GM18517 (cell line): ENCODE data around the gene WDR20.
"Not testable (repeated sequence)": the region's sequence is repeated elsewhere in the genome, so short reads cannot be mapped to it uniquely, and the experiment has no call there.

Experiments
- ATAC-seq: cut with Tn5 transposase; IDR thresholded peaks from one replicate; pipeline ENCODE4 v1.9.1; 2021; ENCODE audit warnings: mild to moderate bottlenecking, moderate library complexity; ENCODE audit not compliant: unreplicated experiment

WDR20 gene

DNA sequence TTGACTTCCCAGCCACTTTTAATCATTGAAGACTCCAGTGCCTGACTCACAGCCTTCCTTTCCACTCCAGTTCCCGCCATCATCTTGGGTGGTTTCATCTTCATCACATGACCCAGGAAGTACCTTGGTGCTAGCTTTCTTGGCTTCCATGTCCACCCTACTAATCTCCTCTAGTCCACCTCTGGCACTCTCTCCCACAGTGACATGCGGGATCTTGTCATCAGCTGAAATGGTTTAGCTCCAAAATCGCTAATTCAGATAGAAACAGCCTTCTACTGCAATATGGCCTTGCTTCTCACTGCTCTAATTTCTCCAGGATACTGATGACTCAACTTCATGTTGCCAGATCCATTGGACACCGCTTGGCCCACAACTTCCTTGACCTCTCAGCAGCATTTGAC lies 24.5 kb downstream of the WDR20 start:
- ATAC-seq, result no peak

DNA sequence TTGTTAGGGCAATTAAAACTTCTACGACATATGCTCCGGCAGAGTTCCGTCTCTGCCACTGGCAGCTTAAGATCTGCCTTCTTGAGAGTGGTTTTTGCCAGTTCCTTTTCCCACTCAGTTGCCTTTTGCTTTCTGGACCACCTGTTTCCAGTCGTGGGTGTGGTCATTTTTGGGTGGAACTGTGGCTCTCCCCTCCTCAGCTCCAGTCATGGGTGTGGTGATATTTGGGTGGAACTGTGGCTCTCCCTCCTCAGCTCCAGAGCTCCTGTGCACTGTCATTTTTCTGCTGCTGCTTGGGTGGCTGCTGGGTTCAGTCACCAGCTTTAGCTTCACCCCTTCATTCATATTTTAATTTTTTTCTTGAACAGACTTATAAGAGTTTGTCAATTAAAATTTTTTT lies 25.3 kb downstream of the WDR20 start:
- no peak for ATAC-seq

DNA sequence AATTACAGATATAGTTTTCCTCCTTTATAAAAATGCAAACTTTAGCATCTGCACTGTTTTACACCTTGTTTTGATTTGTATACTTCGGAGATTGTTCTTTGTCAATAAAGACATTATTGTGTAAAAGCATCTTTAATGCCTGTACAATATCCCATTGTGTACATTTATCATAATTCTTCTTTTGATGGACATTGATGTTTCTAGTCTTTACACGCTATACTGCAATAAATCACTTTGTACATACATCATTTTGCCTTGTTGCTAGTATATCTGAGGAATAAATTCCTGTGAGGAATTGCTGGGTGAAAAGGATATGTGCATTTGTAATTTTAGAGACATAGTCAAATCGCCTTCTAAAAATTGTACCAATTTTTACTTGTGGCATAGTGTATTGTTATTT lies 30.4 kb downstream of the WDR20 start:
- no peak for ATAC-seq

DNA sequence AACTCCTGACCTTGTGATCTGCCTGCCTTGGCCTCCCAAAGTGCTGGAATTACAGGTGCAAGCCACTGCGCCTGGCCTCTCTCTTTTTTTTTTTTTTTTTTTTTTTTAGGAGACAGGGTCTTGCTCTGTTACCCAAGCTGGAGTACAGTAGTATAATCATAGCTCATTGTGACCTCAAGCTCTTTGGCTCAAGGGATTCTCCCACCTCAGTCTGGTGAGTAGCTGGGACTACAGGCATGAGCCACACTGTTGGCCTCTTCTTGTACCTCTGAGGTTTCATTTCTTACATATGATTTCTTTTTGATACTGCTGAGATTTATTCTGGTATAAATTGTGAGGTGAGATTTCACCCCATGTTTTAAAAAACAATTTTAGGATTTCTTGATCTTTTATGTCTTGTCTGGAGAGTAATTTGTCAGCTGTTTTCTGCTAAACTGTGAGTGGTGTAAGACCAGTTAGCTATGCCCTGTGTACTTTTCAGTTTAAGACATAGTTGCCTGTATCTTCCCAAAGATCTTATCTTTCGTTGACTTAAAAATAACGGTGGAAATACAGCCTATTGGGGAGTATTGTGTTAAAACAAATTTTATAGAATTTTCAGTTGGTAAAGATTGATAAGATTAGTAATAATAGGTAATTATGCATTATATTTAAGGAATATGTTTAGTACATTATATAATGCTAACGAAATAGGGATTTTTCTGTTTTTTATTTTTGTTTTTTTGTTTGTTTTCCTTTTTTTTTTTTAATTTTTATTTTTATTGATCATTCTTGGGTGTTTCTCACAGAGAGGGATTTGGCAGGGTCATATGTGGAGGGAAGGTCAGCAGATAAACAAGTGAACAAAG lies 31.7 kb downstream of the WDR20 start:
- ATAC-seq, result no peak

DNA sequence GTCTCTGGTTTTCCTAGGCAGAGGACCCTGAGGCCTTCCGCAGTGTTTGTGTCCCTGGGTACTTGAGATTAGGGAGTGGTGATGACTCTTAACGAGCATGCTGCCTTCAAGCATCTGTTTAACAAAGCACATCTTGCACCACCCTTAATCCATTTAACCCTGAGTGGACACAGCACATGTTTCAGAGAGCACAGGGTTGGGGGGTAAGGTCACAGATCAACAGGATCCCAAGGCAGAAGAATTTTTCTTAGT lies 32.2 kb downstream of the WDR20 start:
- not testable (repeated sequence) for ATAC-seq

DNA sequence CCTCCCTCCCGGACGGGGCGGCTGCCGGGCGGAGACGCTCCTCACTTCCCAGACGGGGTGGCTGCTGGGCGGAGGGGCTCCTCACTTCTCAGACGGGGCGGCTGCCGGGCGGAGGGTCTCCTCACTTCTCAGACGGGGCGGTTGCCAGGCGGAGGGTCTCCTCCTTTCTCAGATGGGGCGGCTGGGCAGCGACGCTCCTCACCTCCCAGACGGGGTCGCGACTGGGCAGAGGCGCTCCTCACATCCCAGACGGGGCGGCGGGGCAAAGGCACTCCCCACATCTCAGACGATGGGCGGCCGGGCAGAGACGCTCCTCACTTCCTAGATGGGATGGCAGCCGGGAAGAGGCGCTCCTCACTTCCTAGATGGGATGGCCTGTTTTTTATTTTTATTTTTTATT lies 33.0 kb downstream of the WDR20 start:
- ATAC-seq, result not testable (repeated sequence)

DNA sequence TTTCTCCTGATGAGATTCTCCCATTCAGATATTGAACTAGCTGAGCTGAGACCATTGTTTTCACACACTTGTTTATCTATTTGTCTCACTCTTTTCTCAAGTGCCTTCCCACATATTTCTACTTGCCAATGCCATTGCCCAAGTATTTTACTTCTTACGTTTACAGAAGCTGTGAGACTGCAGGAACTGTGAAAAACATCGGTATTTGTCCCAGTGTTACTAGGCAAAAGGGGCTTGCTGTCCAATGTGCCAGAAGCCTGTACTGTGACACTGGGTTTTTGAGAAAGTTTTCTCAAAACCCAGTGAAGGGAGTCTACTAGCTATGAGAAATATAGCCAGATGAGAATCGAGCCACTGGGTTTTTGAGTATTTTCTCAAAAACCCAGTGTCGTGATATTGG lies 37.5 kb downstream of the WDR20 start:
- no peak for ATAC-seq

DNA sequence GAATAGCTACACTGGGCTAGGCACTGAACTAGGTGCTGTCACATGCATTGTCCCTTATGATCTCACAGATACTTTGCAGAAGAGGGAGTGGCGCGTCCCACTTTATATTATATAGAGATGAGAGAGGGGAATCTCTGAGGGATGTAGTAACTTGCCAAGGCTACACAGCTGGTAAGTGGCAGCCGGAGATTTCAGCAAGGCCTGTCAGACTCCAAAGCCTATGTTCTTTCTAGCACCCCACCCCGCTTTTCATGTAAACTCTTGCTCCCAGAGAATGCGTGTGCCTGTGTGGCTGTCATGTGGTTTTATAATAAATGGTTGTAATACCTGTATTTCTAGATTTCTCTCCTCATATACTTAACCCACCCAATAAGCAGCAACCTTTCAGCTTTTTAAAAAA lies 39.1 kb downstream of the WDR20 start:
- ATAC-seq, result no peak

DNA sequence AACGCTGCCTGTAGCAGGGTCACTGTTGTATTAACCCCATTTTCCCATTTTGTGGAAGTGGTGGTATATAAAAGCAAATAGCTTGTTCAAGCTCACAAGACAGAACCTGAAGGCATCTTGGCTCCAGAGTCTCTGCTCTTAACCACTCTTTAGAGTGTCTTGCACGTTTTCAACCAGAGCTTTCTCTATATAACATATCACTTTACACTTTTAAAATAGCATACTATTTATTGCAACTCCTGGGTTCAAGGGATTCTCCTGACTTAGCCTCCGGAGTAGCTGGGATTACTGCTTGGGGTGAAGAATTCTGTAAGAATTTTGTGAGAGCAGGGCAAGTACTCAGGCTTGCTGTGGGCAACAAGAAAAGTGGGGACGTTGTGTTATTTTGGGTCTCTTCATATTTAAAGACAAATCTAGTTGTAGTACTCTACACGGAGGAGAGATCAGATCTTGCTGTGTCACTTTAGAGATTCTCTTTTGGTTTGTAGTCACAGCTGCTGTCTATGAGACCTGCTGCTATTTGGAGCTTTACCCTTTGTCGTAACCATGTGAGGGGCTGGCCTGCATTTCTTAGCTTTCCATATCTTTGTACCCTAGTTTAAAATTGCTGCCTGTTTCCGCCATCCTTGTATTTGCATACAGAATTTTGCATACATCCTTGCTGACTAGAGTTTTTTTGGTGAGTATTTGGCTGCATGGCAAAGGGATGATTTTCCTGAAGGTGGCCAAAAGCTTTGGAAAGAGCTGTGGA lies 40.7 kb downstream of the WDR20 start:
- no peak for ATAC-seq

DNA sequence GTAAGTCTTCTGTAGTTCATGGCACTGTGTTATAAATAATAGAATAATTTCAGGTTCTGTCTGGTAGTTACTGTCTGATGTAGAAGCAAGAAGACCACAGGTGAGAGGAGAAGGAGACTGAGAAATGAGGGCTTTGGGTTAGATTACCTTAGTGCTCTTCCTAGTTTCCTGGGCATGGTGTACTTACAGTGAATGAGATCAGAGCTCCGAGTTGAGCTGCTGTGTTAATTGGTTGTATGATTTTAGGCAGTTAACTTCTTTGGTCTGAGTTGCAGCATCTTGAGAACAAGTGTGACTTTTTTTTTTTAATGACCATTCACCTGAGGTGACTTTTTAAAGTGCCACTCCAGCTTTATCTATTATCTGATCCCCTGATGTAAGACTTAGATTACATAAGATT lies 41.5 kb downstream of the WDR20 start:
- ATAC-seq, result no peak

DNA sequence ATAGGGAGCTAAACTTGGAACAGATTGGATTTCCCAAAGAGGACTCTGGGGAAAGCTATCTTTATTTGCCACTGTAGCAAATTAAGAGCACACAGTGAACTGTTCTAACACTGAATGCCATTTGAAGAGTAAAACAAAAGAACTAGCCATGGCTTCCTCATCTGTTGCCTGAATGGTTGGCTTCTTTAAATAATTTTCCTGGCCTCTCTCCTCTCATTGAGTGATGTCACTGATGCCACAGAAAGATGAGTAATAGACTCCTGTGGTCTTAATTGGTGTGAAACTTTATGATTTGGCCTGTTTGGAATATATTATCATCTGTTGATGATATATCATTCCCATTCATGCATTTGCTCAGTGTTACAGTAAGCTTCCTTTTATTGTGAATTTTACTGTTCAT lies 42.5 kb downstream of the WDR20 start:
- ATAC-seq, result no peak

DNA sequence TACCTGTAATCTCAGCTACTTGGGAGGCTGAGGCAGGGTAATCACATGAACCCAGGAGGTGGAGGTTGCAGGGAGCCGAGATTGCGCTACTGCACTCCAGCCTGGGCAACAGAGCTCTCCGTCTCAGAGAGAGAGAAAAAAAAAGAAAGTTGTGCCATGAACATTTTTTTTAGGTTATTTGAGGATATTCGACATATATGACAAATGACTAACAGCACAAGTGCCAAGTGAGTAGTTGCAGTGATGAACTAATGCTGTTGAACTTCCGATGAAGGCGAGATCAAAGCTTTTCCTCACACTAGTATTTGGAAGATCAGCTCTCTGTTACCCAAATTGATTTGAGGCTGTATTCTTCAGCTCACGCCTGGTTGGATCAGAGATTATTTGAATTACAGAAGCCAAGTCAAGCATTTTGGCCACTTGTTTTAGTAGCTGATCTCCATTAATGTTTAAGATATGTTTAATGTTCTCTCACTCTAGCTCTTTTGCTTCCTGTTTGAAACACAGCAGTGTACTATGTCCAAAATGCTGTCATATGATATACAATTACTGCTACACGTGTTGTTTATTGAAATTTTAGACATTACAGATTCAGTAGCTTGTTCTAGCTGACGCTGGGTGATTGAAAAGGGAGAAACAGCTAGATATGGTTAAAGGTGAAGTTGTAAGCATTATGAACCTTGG lies 43.4 kb downstream of the WDR20 start:
- no peak for ATAC-seq

DNA sequence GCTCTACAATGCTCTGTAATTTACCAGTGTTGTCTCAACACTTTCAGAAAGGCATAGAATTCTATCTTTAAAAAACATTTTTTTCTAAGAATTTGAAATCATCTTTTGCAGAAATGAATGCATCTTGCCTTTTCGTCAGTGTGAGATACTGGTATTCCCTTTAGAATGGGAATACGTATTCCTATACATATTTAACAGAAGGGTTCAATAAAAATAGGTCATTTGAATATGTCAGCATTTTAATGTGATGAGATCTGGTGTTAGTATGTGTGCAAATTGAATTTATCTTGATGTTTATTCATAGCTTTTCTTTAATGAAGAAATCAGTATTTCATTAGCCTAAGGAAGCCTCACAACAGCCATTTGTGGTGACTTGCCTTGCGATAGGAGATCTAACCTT lies 44.2 kb downstream of the WDR20 start:
- no peak for ATAC-seq

DNA sequence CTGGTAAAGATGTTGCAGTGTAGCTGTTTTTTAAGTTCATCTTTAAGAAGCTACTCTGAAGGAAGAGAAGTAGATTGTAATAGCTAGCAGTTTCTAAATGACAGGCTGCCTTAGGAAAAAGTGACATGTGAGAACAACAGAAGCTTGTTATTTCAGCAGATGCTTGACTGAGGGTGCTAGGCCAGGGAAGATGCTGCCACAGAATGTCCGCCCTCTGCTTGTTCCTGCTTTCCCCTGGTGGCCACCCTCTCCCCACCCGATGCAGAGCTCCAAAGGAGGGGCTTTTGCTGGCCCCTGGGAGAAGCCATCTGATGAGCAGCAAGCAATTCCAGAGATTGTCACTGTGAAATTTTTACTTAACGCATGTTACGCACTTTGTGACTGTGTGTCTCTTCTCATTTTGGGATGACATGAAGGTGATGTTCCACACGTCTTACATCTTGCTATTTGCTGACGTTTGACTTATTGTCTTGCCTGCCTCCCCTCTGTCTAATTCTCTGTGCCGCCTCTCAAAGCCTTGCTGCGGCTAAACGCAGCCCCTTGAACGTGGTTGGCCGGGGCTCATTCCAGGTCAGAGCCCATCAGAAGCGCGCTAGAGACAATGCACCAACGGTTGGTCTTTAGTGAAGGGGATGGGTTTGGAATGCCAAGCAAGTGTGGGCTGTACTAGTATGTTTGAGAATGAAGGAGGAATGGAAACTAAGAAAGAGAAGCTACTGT lies 44.8 kb downstream of the WDR20 start:
- no peak for ATAC-seq

DNA sequence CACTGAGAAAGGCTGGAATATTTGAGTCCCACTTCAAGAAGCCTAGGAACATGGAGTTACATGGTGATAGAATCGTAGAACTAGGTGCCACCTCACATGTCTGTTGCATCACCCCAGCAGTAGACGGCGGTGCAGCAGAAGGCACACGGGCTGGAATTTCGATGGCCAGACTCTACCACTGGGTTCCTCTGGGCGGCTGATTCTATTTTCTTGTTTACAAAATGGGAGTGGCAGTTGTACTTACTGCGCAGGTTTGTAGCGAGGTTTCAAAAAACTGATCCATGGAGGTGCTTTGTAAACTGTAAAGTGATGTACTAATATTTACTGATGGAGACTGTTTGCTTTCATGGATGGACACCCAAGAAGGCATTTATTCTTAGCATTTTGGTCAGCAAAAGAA lies 45.7 kb downstream of the WDR20 start:
- ATAC-seq, result no peak

DNA sequence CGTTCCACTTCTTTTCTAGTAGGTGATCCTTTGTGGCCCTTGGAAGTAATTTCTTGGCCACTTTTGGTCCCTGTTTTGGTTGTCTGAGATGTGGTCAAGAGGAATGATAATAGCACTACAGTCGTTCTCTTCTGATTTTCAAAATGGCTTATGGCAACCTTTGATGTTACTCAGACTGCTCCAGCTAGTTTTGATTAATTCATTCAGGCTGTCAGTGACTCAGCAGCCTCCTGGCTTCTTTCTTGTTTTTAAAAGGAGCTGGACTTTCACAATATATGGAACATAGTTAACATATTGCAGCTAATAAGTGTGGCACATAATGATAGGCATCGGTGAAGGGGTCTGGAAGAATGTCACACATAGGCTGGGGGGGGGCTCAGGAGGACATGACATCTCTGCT lies 47.3 kb downstream of the WDR20 start:
- ATAC-seq, result no peak

DNA sequence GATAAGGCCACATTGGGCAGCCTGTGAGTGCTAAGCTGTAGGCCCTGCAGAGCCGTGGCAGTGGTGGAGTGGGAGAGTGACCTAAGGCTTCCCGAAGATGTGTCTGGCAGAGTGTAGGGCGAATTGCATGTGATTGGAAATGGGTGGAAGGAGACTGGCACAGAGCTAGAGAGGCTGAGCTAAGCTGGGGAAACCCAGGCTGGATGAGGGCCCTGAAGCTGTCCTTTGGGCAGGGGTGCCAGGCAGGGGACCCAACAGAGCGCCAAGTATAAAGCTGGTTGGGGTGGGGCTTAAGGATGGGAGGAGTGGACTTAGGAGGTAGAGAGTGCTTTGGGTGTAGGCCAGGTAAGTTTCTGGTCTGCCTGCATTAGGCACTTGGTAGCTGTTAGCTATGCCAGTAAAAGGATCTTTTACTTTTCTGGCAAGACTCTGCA lies 47.9 kb downstream of the WDR20 start:
- ATAC-seq, result no peak

DNA sequence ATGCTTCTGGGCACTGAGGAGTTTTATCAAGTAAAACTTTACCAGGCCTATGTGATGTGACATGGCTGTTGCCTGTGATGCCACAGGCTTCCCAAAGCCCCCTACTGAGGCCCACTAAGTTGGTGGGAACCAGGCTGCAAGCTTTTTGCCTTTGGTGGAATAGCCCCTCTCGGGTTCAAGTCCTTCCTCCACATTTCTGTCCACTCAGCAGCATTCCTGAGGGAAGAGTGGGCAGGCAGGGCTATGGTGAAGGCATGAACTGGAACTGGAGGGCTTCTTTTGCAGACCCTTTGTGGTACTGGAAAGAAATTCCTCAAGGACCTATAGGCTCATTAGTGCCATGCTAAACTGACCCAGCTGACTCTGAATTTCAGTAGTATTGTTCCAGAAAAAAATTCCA lies 48.5 kb downstream of the WDR20 start:
- ATAC-seq, result no peak

DNA sequence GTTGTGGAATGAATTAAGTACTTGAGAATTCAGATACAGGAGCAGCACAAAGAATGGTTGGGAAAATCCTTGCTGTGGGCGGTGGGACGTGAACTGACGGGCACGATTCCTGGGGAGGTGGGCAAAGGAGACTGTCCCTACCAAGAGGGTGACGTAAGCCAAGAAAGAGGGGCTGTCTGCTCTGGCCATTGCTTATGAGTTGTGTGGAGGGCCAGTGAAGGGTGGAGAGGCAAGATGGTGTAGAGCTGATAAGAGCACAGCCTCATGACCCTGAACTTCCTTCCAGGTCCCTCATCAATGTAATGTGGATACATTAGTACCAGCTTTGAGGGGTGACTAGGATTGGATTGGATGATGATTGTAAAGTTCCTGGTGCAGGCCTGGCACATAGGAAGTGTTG lies 50.2 kb downstream of the WDR20 start:
- ATAC-seq, result no peak

DNA sequence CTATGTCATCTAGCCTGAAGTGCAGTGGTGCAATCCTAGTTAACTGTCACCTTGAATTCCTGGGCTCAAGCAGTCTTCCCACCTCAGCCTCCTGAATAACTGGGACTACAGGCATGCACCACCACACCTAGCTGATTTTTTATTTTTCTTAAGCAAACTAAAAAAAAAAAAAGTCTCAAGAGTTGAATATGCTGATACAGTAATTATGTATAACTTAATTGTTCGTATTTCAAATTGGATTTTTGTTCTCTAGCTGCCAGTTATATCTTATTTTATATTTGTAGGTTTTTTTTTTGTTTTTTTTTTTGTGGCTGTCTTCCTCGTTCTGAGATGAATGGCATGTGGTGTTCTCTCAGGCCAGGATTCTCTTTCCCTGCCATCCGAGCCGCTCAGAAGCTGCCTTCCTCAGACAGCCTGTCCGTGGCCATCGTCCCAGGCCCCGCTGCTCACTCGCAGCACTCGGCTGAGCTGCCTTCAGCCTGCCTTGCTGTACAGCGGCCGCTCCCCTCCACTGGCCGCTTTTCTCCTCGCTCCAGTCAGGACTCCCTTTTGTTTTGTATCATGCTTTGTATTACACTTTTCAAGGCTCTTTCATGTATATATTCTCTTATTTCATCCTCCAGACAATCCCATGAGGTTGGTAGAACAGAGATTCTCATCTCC lies 53.3 kb downstream of the WDR20 start:
- ATAC-seq, result no peak

DNA sequence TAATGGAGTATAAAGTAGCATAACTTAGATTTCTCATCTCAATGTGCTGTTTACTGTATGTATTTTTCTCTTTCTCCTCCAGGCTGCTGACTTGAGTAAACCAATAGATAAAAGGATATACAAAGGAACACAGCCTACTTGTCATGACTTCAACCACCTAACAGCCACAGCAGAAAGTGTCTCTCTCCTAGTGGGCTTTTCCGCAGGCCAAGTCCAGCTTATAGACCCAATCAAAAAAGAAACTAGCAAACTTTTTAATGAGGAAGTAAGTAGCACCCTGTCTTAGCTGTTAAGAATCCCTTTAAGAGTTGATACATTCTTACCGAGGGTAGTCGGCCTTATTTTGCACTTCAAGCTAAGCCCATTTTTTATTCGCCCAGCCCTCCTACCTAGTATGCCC lies 55.2 kb downstream of the WDR20 start:
- no peak for ATAC-seq
